CD14-positive monocyte (primary cell): Measurements from ENCODE around the gene CTBS. TPM values are rescaled to one million over a fixed set of nuclear protein-coding genes. Genes with fewer than 3 reads are reported as not detected.

Source experiments
- DNase-seq, 3 donors: peaks; one replicate each; pipeline ENCODE4 v3.0.0-alpha.2; 2011 to 2022
- H2AFZ ChIP-seq: 2 replicates; pipeline ENCODE4 v1.6.0; 2012; ENCODE audit warnings: mild to moderate bottlenecking, low read depth, low read length, inconsistent platforms; ENCODE audit not compliant: insufficient read depth, poor library complexity, severe bottlenecking
- H3K27ac ChIP-seq, 2 donors: 1 replicate in 1 of 2; 2 replicates in 1 of 2; pipeline ENCODE4 v1.5.1; 2012 to 2013; ENCODE audit warnings: low read length in 2 of 2, control low read depth in 1 of 2, inconsistent platforms in 1 of 2, low read depth in 1 of 2, mild to moderate bottlenecking in 1 of 2
- H3K27me3 ChIP-seq, 2 donors: one replicate each; pipeline versions ENCODE4 v1.6.0 to v1.6.1; 2011 to 2013; ENCODE audit warnings: low read length in 2 of 2; ENCODE audit not compliant: control insufficient read depth in 2 of 2, insufficient read depth in 2 of 2
- H3K36me3 ChIP-seq, 2 donors: replicated peaks in 1 of 2; 1 replicate in 1 of 2; 2 replicates in 1 of 2; pipeline versions ENCODE4 v1.5.1 to v1.6.1; 2012 to 2013; ENCODE audit warnings: low read length in 2 of 2, control low read depth in 1 of 2, inconsistent platforms in 1 of 2, mild to moderate bottlenecking in 1 of 2; ENCODE audit not compliant: insufficient read depth in 2 of 2, control insufficient read depth in 1 of 2
- H3K4me1 ChIP-seq, 2 donors: 1 replicate in 1 of 2; 2 replicates in 1 of 2; pipeline versions ENCODE4 v1.5.1 to v1.6.1; 2012 to 2013; ENCODE audit warnings: low read length in 2 of 2, control low read depth in 1 of 2, inconsistent platforms in 1 of 2, mild to moderate bottlenecking in 1 of 2, moderate library complexity in 1 of 2; ENCODE audit not compliant: insufficient read depth in 2 of 2, control insufficient read depth in 1 of 2
- H3K4me2 ChIP-seq: replicated peaks from 2 replicates; pipeline ENCODE3; 2012; ENCODE audit warnings: low read length, moderate library complexity, mild to moderate bottlenecking; ENCODE audit not compliant: poor library complexity, severe bottlenecking; ENCODE audit errors: extremely low read depth
- H3K4me3 ChIP-seq, 3 experiments: fragments of 200-600 bp in 1 of 3; sonication (generic) in 1 of 3; replicated peaks in 1 of 3; 1 replicate in 2 of 3; 2 replicates in 1 of 3; pipeline ENCODE4 v1.5.1; 2011 to 2013; ENCODE audit warnings: low read length in 3 of 3, mild to moderate bottlenecking in 3 of 3, control low read depth in 2 of 3, low read depth in 2 of 3, inconsistent platforms in 1 of 3, moderate library complexity in 1 of 3
- H3K79me2 ChIP-seq: 2 replicates; pipeline ENCODE4 v1.6.0; 2012; ENCODE audit warnings: mild to moderate bottlenecking, control low read depth, inconsistent platforms, low read length, moderate library complexity; ENCODE audit not compliant: insufficient read depth
- H3K9ac ChIP-seq: 2 replicates; pipeline ENCODE4 v1.6.0; 2017; ENCODE audit warnings: low read length, mild to moderate bottlenecking; ENCODE audit not compliant: insufficient read depth, poor library complexity, severe bottlenecking
- H3K9me3 ChIP-seq, 2 donors: replicated peaks in 1 of 2; 1 replicate in 1 of 2; 2 replicates in 1 of 2; pipeline versions ENCODE4 v1.5.1 to v1.6.1; 2012 to 2013; ENCODE audit warnings: low read length in 2 of 2, control low read depth in 1 of 2; ENCODE audit not compliant: control insufficient read depth in 1 of 2, insufficient read depth in 1 of 2
- H4K20me1 ChIP-seq: 2 replicates; pipeline ENCODE4 v1.6.0; 2012; ENCODE audit warnings: mild to moderate bottlenecking, low read length, control low read depth, moderate library complexity; ENCODE audit not compliant: insufficient read depth
- H3K27ac Mint-ChIP-seq, 7 donors: one replicate each; pipeline ENCODE4 v1.8.0; 2020; ENCODE audit warnings: mild to moderate bottlenecking in 7 of 7, mixed read lengths in 7 of 7, moderate library complexity in 6 of 7, inconsistent platforms in 2 of 7
- H3K27me3 Mint-ChIP-seq, 3 donors: one replicate each; pipeline ENCODE4 v1.8.0; 2021 to 2022; ENCODE audit warnings: low read depth in 3 of 3, mild to moderate bottlenecking in 3 of 3, mixed read lengths in 3 of 3, moderate library complexity in 3 of 3, inconsistent platforms in 1 of 3
- H3K36me3 Mint-ChIP-seq, 2 donors: one replicate each; pipeline ENCODE4 v1.8.0; 2020; ENCODE audit warnings: mixed read lengths in 2 of 2, inconsistent platforms in 1 of 2, mild to moderate bottlenecking in 1 of 2
- H3K4me1 Mint-ChIP-seq: one replicate; pipeline ENCODE4 v1.8.0; 2020; ENCODE audit warnings: mild to moderate bottlenecking, mixed read lengths
- H3K4me3 Mint-ChIP-seq, 2 donors: one replicate each; pipeline ENCODE4 v1.8.0; 2020; ENCODE audit warnings: mild to moderate bottlenecking in 2 of 2, mixed read lengths in 2 of 2, moderate library complexity in 1 of 2
- H3K9me3 Mint-ChIP-seq, 7 donors: one replicate each; pipeline ENCODE4 v1.8.0; 2020 to 2022; ENCODE audit warnings: mixed read lengths in 7 of 7, mild to moderate bottlenecking in 6 of 7, moderate library complexity in 6 of 7, inconsistent platforms in 2 of 7
- WGBS: methylation state at CpG from one replicate; pipeline ENCODE4 v1.1.5; 2013; ENCODE audit warnings: missing lambda C conversion rate; ENCODE audit not compliant: insufficient coverage; 5-methylcytosine and 5-hydroxymethylcytosine counted together
- intact Hi-C, 2 donors: fragments of 100-400 bp; cut with micrococcal nuclease; formaldehyde crosslinking; loops; one replicate each; pipeline versions ENCODE4 v1.15.0 to v1.15.1; 2023
- polyA plus RNA-seq, 3 donors: library from polyadenylated mRNA; depleted of rRNA in 1 of 3; unstranded in 2 of 3; stranded (reverse) in 1 of 3; fragments of 300-500 nt in 2 of 3; fragments of >200 nt in 1 of 3; fragmentation: Illumina TruSeq in 2 of 3; gene quantifications; 1 replicate in 2 of 3; 2 replicates in 1 of 3; pipeline ENCODE4 v1.2.3, GENCODE V29; 2012 to 2021
- TF ChIP-seq, protein P1 (sequence below): fragments of 200-600 bp; IDR thresholded peaks from one replicate; pipeline ENCODE4 v1.8.0; 2022; ENCODE audit warnings: antibody characterized with exemption, mild to moderate bottlenecking

Gene CTBS
- polyA plus RNA-seq, 3 donors = 29.2 to 62.2 (median 44.8) TPM

DNA sequence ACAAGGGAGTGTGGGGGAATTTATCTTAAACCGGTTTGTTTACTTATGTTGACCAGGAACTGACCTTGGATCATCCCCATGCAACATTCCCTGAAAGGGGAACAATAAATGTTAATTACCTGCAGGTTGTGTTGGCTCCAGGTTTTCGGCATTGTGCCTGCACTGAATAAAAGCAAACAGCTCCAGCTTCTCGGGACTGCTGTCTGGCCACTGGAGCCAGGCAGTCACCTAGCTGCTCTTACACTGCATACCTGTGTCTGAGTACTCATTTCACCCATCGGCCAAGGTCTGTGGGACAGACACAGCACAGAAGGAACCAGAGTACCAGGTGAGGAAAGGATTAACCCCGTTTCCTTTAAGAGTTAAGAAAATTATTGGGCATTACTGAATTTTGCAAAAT, 32.7 kb upstream of the CTBS start:
- Mint-ChIP-seq H3K9me3 (peaks cover 32 to 58% (median 47%) of the 10 kb centered on the region in 7 donors), H3K36me3 (no peaks in the 10 kb centered on the region), H3K27ac (no peak overlapping the region), H3K27me3 (no peaks in the 10 kb centered on the region), H3K4me3 (no peak overlapping the region), H3K4me1 (no peaks in the 10 kb centered on the region)
- no peak overlapping the region for H3K4me3 ChIP-seq
- H3K9ac ChIP-seq = no peak overlapping the region
- no peaks in the 10 kb centered on the region for H3K79me2 ChIP-seq
- DNase-seq = no peak
- no peaks in the 10 kb centered on the region for H3K4me1 ChIP-seq
- intact Hi-C loops = no loop called here
- no peak overlapping the region for H3K27ac ChIP-seq
- TF ChIP-seq, protein P1, sequence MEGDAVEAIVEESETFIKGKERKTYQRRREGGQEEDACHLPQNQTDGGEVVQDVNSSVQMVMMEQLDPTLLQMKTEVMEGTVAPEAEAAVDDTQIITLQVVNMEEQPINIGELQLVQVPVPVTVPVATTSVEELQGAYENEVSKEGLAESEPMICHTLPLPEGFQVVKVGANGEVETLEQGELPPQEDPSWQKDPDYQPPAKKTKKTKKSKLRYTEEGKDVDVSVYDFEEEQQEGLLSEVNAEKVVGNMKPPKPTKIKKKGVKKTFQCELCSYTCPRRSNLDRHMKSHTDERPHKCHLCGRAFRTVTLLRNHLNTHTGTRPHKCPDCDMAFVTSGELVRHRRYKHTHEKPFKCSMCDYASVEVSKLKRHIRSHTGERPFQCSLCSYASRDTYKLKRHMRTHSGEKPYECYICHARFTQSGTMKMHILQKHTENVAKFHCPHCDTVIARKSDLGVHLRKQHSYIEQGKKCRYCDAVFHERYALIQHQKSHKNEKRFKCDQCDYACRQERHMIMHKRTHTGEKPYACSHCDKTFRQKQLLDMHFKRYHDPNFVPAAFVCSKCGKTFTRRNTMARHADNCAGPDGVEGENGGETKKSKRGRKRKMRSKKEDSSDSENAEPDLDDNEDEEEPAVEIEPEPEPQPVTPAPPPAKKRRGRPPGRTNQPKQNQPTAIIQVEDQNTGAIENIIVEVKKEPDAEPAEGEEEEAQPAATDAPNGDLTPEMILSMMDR = no peak
- no peak overlapping the region for H2AFZ ChIP-seq
- 100% methylated on average over 2 of the region's 5 CpGs for WGBS
- peaks cover 37 to 42% of the 10 kb centered on the region in 2 donors for H3K9me3 ChIP-seq
- H3K36me3 ChIP-seq = no peaks in the 10 kb centered on the region
- no peaks in the 10 kb centered on the region for H3K27me3 ChIP-seq
- H3K4me2 ChIP-seq = no peak overlapping the region
- no peaks in the 10 kb centered on the region for H4K20me1 ChIP-seq

DNA sequence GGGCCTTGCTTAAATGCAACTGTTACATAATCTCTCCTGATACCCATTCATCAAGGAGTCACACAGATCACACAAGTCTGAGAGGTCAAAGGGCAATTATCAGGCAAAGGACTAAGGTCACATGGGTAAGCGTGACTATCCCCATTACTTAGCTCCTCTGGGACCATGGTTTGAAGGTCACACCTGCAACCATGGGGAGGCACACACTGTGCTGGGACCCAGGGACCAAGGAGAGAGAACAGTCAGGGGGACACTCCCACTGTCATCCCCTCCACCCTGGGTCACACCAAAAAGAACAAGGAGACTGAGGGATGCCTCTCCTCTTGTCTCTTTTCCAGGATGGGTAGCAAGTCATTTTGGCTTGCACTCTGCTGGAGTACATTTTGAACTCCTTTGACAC, 30.9 kb upstream of the CTBS start:
- H3K79me2 ChIP-seq = no peaks in the 10 kb centered on the region
- H3K4me3 ChIP-seq = peak overlapping the region in 1 of 3 experiments; percentile 2
- no peak overlapping the region for H3K4me2 ChIP-seq
- no peak overlapping the region for H3K27ac ChIP-seq
- TF ChIP-seq, protein P1 = no peak
- no peaks in the 10 kb centered on the region for H3K4me1 ChIP-seq
- H3K27ac Mint-ChIP-seq = no peak overlapping the region
- intact Hi-C loops = no loop called here
- peaks cover 36 to 40% of the 10 kb centered on the region in 2 donors for H3K9me3 ChIP-seq
- no peak overlapping the region for H3K9ac ChIP-seq
- no peaks in the 10 kb centered on the region for H3K27me3 Mint-ChIP-seq
- H3K4me1 Mint-ChIP-seq = no peaks in the 10 kb centered on the region
- peaks cover 29 to 58% (median 43%) of the 10 kb centered on the region in 7 donors for H3K9me3 Mint-ChIP-seq
- no peak for DNase-seq
- H3K36me3 Mint-ChIP-seq = no peaks in the 10 kb centered on the region
- H4K20me1 ChIP-seq = no peaks in the 10 kb centered on the region
- H3K27me3 ChIP-seq = no peaks in the 10 kb centered on the region
- 100% methylated on average over 1 of the region's 1 CpG for WGBS
- no peak overlapping the region for H3K4me3 Mint-ChIP-seq
- no peak overlapping the region for H2AFZ ChIP-seq
- H3K36me3 ChIP-seq = no peaks in the 10 kb centered on the region
